Upper lobe of left lung (tissue), 6 donors: ENCODE results near the gene IL17A. TPM values are rescaled to one million over a fixed set of nuclear protein-coding genes. Genes with fewer than 3 reads are reported as not detected.

ENCODE experiments used
- ATAC-seq, 2 donors: fragments of 200-7000 bp; cut with Tn5 transposase; one replicate each; pipeline ENCODE4 v1.9.1; 2022; ENCODE audit warnings: mild to moderate bottlenecking in 2 of 2, moderate library complexity in 2 of 2; ENCODE audit not compliant: low FRiP score in 2 of 2
- DNase-seq, 2 donors: peaks; one replicate each; pipeline ENCODE4 v3.0.0-alpha.2; 2019 to 2020
- H3K27ac ChIP-seq, 4 donors: fragments of 200-600 bp; sonication (generic); one replicate each; pipeline ENCODE4 v1.5.1; 2016 to 2019
- H3K27me3 ChIP-seq, 4 donors: fragments of 200-600 bp; sonication (generic); one replicate each; pipeline ENCODE4 v1.5.1; 2017 to 2019
- H3K36me3 ChIP-seq, 4 donors: fragments of 200-600 bp; sonication (generic); one replicate each; pipeline ENCODE4 v1.5.1; 2016 to 2019
- H3K4me1 ChIP-seq, 4 donors: fragments of 200-600 bp; sonication (generic); one replicate each; pipeline ENCODE4 v1.5.1; 2018 to 2019
- H3K4me3 ChIP-seq, 4 donors: fragments of 200-600 bp; sonication (generic); one replicate each; pipeline ENCODE4 v1.5.1; 2017 to 2019; ENCODE audit warnings: mild to moderate bottlenecking in 2 of 4, moderate library complexity in 1 of 4
- H3K9me3 ChIP-seq, 4 donors: fragments of 200-600 bp; sonication (generic); one replicate each; pipeline ENCODE4 v1.5.1; 2018 to 2019
- EP300 ChIP-seq, 4 donors: sonication (generic); formaldehyde crosslinking; IDR thresholded peaks; one replicate each; pipeline ENCODE4 v1.5.1; 2017; ENCODE audit warnings: antibody characterized with exemption in 4 of 4, control low read depth in 2 of 4
- POLR2A ChIP-seq, 4 donors: fragments of 450-650 bp; IDR thresholded peaks; one replicate each; pipeline ENCODE4 v1.5.1; 2016 to 2017; ENCODE audit warnings: antibody characterized with exemption in 4 of 4, mild to moderate bottlenecking in 2 of 4
- POLR2AphosphoS5 ChIP-seq, 2 donors: sonication (generic); formaldehyde crosslinking; IDR thresholded peaks; one replicate each; pipeline ENCODE4 v1.5.1; 2017; ENCODE audit warnings: antibody characterized with exemption in 2 of 2
- WGBS, 2 donors: methylation state at CpG; one replicate each; pipeline ENCODE4 v1.1.5; 2017 to 2018; 5-methylcytosine and 5-hydroxymethylcytosine counted together
- small RNA-seq, 4 donors: library from RNA; depleted of rRNA; stranded (forward); fragments of <200 nt; gene quantifications; one replicate each; pipeline ENCODE3, GENCODE V24; 2016
- total RNA-seq, 6 donors: library from RNA; depleted of rRNA in 4 of 6; stranded (reverse); fragments of >200 nt in 4 of 6; gene quantifications; one replicate each; pipeline versions ENCODE4 v1.1.0 to v1.2.1, GENCODE V29; 2016 to 2021
- TF ChIP-seq, protein P1 (sequence below), 6 experiments: fragments of 450-650 bp in 4 of 6; fragments of 200-600 bp in 2 of 6; sonication (generic) in 2 of 6; IDR thresholded peaks; one replicate each; pipeline ENCODE4 v1.5.1; 2016 to 2019; ENCODE audit warnings: antibody characterized with exemption in 6 of 6
- donor health status: DM: no; HTN: no; CAD: no; lungs with moderate emphysema.
- donor health status: DM: no; HTN: yes; CAD: no; lungs with severe emphysema.

The IL17A gene
- total RNA-seq, 6 donors from 2014 or later: not detected

DNA sequence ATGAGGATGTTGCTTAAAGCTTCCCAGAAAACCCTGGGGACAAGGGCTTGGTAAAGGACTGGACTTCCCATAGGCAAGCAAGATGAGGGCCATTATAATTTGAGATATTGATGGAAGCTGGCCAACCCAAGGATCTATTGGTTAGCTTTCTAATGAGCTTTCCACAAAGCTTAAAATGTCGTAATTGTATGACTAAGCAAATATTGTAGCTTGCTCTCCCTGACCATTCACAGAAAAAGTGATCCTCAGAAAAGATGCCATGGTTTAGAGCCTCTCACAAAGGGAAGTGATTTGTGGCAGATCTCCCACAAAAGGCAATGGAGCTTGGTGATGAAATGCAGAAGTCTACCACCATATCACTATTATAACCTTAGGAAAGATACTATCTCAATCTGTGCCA is 44.5 kb downstream of the IL17A start:
- Histone ChIP-seq H3K27ac (no peak overlapping the region), H3K4me3 (no peak overlapping the region), H3K36me3 (no peaks in the 10 kb centered on the region), H3K4me1 (no peaks in the 10 kb centered on the region), H3K9me3 (no peaks in the 10 kb centered on the region), H3K27me3 (no peaks in the 10 kb centered on the region)
- ATAC-seq (no peak), DNase-seq (no peak)
- TF ChIP-seq, protein P1, sequence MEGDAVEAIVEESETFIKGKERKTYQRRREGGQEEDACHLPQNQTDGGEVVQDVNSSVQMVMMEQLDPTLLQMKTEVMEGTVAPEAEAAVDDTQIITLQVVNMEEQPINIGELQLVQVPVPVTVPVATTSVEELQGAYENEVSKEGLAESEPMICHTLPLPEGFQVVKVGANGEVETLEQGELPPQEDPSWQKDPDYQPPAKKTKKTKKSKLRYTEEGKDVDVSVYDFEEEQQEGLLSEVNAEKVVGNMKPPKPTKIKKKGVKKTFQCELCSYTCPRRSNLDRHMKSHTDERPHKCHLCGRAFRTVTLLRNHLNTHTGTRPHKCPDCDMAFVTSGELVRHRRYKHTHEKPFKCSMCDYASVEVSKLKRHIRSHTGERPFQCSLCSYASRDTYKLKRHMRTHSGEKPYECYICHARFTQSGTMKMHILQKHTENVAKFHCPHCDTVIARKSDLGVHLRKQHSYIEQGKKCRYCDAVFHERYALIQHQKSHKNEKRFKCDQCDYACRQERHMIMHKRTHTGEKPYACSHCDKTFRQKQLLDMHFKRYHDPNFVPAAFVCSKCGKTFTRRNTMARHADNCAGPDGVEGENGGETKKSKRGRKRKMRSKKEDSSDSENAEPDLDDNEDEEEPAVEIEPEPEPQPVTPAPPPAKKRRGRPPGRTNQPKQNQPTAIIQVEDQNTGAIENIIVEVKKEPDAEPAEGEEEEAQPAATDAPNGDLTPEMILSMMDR (IDR thresholded peaks at IDR 0.05): no peak
- 26 to 44% methylated on average over 1 of the region's 1 CpG for WGBS, 2 donors

DNA sequence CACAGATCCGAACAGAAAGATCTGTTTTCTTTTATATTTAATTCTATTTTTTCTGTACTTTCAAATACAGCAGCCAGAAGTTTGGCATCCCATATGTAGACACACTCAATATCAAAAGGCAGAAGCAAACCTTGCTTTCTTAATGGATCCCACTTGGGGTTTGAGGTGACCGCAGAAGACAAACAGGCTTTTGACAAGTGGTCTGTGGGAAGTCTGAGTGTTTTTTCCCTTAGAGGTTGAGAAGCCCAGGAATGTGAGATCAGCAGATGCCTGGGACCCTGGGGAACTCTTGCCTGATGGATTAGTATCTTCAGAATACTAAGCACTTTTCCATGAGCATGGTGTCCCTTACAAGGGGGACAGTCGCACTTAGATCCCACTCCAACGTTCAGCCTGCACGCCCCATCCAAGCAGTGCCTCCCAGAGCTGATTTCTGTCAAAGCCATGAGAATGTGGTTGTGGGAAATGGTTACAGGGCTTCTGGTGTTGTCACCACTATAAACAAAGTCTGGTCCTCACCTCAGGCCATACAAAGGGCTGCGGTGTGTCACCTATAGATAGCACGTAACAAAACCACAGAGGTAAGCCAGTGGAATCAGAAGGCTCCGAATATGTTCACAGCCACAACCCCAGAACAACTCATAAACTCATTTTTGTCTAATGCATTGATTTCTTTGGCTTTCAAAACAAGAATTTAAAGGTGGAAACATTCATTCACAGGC is 45.4 kb downstream of the IL17A start:
- Histone ChIP-seq H3K27ac (no peak overlapping the region), H3K36me3 (no peaks in the 10 kb centered on the region), H3K27me3 (no peaks in the 10 kb centered on the region), H3K4me3 (no peak overlapping the region), H3K9me3 (no peaks in the 10 kb centered on the region), H3K4me1 (no peaks in the 10 kb centered on the region)
- WGBS, 2 donors: 85 to 90% methylated on average over 8 of the region's 8 CpGs
- ATAC-seq (no peak), DNase-seq (no peak)
- TF ChIP-seq, protein P1 (IDR thresholded peaks at IDR 0.05): no peak
- TF ChIP-seq EP300 (IDR thresholded peaks at IDR 0.05): no peak
- TF ChIP-seq POLR2AphosphoS5 (IDR thresholded peaks at IDR 0.05): no peak
- TF ChIP-seq POLR2A (IDR thresholded peaks at IDR 0.05): no peak

- Histone ChIP-seq H3K9me3 (no peaks in the 10 kb centered on the region), H3K4me3 (no peak overlapping the region), H3K4me1 (no peaks in the 10 kb centered on the region), H3K36me3 (no peaks in the 10 kb centered on the region), H3K27ac (no peak overlapping the region), H3K27me3 (no peaks in the 10 kb centered on the region)
- ATAC-seq: no peak
- 66 to 69% methylated on average over 4 of the region's 4 CpGs for WGBS, 2 donors
- no peak for DNase-seq
- TF ChIP-seq POLR2A (IDR thresholded peaks at IDR 0.05) (no peak), POLR2AphosphoS5 (IDR thresholded peaks at IDR 0.05) (no peak), EP300 (IDR thresholded peaks at IDR 0.05) (no peak)
- TF ChIP-seq, protein P1 (IDR thresholded peaks at IDR 0.05): no peak
Observed at GRCh38 chr6:52233005-52233404, 46.8 kb downstream of the IL17A start.

DNA sequence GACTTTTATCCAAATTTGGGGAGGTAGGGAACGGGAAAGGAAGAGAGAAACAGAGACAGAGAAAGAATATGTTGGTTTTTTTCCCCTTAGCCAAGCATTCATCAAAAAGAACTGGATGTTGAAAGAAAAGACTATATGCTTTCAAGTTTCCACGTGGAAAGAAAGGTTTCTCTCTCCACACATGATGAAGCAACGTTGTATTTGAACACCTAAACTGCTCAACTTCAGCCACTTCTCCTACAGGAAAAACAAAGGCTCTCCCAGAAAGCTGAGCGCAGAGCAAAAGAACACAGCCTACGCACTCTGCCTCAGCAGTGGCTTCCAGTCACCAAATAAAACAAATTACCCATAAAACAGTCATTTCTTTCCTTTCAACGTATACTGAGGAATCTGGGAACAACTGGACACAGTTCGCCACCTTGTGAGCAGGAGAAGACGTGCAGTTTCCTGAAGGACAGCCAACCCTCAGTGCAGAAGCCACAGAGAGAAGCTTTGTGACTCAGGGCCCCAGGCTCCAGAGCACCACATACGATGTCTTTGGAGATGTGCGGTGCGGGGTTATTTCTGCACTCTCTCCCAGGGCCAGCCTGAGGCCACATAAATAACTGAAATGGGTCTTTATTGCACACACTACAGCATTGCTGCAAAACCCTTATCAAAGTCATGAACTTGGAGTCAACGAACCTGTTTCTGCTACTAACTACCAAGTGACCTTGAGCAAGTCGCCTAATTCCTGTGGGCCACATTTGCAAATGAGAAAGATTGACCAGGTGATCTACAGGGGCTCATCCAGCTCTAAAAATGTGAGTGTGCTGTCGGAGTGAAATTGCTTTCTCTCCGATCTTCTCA is 48.0 kb downstream of the IL17A start:
- Histone ChIP-seq H3K27me3 (no peaks in the 10 kb centered on the region), H3K4me3 (no peak overlapping the region), H3K9me3 (no peaks in the 10 kb centered on the region), H3K4me1 (no peaks in the 10 kb centered on the region), H3K36me3 (no peaks in the 10 kb centered on the region), H3K27ac (no peak overlapping the region)
- ATAC-seq (no peak), DNase-seq (no peak)
- 47 to 53% methylated on average over 15 of the region's 15 CpGs for WGBS, 2 donors
- TF ChIP-seq POLR2A (IDR thresholded peaks at IDR 0.05): no peak
- TF ChIP-seq, protein P1 (IDR thresholded peaks at IDR 0.05): peak in 1 of 6 experiments; percentile 27

Small RNA genes within 50 kb of the gene (small RNA-seq; reads per million reads assigned to genes)
- 0 to 0.11 (median 0) reads per million in 4 donors for gene MIR133B
- 0 reads per million in 4 donors for gene MIR206

Other genes starting within 250 kb of the IL17A start
- gene PKHD1, start 98.8 kb upstream of the IL17A start, total RNA-seq: 1 to 10 TPM in 1 of 6 donors, under 1 TPM in 5; 0.10 to 1.0 (median 0.34) TPM
- not detected for gene IL17F, start 58.1 kb downstream of the IL17A start, total RNA-seq
- gene MCM3, start 98.4 kb downstream of the IL17A start, total RNA-seq: 10 to 100 TPM; 20.4 to 35.9 (median 28.2) TPM
- 10 to 100 TPM in 3 of 6 donors, 1 to 10 TPM in 3; 3.4 to 21.6 (median 9.3) TPM for gene PAQR8, start 175.8 kb downstream of the IL17A start, total RNA-seq
- 10 to 100 TPM; 16.2 to 96.4 (median 21.6) TPM for gene EFHC1, start 234.0 kb downstream of the IL17A start, total RNA-seq